ENCODE measurements around the gene AQP3.
A peak's percentile ranks its signal among the peaks of the same experiment; 100 is the strongest.
"Not testable (repeated sequence)": the region's sequence is repeated elsewhere in the genome, so short reads cannot be mapped to it uniquely, and the experiment has no call there.

AQP3 gene

DNA sequence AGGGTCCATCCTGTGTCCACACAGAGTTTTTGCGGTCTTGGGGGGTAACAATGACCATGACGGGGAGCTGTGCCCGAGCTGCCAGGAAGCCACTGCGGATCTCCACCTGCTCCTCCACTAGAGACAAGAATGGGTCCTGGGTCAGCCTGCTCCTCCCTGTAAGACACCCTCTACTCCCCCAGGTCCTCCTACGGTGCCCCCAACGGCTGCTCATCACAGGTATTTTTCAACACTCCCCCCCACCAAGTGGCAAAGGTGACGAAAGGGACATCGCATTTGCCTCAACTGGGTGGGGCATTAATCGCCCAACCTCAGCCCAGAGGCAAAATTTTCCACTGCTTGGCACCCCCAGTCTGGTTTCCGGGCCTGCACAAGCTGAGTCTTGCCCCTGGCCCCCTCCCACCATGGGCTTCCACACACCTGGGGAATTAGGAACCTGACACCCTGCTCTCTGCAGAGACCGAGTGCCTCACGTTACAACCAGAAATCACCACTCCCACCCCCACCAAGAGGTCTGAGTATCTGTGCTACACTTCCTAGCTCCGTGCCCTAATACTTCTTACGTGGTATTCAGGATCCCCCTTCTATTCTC lies 16.7 kb upstream of the AQP3 start:
- no peak for DNase-seq

DNA sequence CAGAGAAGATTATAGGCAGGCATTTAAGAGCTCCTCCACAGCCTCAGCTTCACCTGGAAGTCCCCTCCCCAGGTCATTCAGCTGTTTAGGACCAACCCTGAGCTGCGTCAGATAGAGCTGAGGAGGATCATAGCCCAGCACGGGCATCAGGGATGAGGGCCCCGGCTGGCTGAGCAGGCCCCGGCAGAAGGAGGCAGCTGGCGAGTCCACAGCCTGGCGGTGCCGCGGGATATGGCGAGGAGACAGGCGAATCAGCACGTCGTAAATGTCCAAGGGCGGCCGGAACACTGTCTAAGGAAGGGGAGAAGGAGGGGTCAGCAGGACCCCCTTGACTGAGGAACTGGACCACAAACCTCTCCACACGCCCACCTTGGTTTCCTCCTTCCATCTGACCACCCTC lies 15.8 kb upstream of the AQP3 start:
- no peak for DNase-seq

DNA sequence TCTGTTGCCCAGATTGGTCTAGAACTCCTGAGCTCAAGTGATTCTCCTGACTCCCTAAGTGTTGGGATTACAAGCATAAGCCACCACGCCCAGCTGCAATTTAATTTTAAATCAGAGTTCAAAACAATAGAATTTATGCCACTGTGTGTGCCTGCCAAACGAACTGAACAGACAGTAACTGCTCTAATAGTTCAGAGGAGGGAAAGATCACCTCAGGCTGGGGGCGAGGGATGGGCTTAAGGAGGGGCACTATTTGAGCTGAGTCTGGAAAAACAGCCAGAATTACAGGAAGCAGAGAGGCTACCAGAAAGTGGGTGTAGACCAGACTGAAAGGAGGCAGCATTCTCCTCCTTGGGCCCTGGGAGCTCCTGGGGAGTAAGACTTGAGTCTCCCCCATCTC lies 14.1 kb upstream of the AQP3 start:
- DNase-seq: no peak

DNA sequence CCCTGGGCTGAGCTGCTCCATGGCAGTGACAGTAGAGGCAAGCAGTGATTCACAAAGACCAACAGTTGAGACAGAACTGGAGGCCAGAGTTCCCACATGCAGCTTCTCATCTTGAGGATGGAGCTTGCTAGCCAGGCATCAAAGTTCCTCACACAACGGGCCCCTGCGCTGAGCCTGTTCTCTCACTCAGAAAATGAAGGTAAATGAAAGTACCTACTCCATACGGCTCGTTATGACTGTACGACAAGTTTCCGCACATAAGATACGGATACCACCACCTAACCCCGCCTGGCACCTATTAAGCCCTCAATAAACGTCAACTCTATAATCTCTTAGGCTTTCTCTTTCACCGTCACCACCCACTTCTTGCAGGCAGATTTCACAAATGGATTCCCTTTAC lies 13.5 kb upstream of the AQP3 start:
- DNase-seq: no peak

DNA sequence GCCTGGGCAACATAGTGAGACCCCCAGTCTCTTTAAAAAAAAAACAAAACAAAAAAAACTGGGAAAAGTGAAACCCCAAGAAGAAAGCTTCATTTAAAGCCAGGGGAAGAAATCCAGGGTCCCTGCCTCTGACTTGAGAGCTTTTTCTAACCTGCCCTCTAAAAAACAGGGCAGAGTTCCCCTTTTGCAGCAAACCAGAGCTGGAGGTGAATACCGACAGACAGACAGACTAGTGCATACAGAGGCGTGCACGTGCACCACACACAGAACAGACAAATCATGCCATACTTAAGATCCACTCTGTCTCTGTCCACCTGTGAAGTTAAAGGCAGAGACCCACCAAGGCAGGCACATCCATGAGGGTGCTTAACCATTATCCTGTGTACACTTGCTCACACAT lies 11.7 kb upstream of the AQP3 start:
- no peak for DNase-seq

DNA sequence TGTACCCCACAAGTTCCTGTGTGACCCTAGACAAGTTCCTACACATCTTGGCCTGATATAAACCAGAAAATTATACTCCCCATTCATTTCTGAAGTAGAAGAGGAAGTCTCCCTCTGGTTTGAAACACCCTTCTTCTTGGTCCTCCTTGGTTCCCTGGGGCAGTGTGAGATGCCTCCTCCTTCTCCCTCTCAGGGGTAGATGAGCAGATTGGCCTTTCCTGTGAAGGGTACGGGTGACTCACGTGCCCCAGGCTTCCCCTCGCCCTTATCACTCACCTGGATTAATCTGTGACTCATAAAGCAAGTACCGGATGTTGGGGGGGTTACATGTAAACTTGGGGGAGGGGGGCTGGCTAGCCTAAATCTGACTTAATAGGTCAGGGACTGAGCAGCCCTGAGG lies 11.1 kb upstream of the AQP3 start:
- peak; percentile 7 for DNase-seq

DNA sequence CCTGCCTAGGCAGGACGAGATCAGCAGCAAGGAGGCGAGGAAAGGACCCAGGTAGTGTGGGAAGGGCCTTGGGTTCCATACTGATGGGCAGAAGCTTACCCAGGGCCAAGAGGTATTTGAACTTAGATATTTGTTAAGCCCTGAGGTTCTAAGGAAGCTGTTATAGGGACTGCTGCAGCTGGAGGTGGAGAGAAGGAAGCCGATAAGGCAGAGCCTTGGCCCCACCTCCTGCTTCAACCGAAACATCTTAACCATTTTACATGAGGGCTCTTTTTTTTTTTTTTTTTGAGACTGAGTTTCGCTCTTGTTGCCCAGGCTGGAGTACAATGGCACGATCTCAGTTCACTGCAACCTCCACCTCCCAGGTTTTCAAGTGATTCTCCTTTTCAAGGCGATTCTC lies 8.6 kb upstream of the AQP3 start:
- no peak for DNase-seq

DNA sequence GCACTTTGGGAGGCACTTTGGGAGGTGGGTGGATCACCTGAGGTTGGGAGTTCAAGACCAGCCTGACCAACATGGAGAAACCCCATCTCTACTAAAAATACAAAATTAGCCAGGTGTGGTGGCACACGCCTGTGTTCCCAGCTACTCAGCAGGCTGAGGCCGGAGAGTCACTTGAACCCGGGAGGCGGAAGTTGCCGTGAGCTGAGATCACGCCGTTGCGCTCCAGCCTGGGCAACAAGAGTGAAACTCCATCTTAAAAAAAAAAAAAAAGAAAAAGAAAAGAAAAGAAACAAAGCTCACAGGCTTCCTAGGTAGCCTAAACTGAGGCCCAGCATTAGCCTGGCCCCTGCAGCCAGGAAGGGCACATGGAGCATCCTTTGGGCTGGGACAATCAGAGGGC lies 8.1 kb upstream of the AQP3 start:
- not testable (repeated sequence) for DNase-seq

DNA sequence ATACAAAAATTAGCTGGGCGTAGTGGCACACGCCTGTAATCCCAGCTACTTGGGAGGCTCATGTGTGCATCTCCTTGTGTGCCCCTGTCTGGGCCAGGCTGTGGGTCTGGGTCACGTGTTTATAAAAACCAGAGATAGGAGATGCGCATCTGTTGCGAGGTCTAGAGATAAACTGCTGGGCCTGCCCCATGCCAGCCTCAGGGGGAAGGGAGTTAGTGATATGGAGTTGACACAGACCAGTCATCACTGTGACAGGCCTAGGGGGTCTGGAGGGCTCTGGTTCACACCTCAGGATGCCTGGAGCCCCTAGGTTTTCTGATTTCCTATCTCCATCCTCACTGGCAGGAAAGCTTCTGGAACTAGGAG lies 7.3 kb upstream of the AQP3 start:
- not testable (repeated sequence) for DNase-seq

DNA sequence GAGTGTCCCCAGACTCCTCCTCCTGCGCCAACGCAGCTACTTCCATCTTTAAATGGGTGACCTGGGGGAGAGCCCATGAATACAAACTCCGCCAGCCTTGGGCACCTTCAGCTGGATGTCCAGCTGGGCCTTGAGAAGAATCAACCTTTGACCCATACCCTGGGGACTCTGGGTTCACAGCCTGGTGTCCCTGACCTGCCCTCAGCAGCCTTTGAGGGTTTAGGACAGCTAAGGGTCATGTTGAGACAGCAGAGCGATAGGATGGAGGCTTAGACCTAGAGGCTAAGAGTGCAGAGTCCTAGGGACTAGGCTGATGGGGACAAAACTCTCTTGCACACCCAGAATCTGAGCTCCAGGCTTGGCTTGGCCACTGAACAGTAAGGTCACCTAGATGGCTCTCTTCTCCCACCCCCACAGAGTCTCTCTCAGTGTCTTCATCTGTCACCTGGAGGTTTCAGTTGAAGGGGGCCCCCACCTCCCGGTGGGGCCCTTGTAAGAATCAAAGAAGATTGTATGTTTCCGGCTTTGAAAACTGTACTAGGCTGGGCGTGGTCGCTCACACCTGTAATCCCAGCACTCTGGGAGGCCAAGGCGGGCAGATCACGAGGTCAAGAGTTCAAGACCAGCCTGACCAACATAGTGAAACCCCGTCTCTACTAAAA lies 6.7 kb upstream of the AQP3 start:
- DNase-seq: no peak

DNA sequence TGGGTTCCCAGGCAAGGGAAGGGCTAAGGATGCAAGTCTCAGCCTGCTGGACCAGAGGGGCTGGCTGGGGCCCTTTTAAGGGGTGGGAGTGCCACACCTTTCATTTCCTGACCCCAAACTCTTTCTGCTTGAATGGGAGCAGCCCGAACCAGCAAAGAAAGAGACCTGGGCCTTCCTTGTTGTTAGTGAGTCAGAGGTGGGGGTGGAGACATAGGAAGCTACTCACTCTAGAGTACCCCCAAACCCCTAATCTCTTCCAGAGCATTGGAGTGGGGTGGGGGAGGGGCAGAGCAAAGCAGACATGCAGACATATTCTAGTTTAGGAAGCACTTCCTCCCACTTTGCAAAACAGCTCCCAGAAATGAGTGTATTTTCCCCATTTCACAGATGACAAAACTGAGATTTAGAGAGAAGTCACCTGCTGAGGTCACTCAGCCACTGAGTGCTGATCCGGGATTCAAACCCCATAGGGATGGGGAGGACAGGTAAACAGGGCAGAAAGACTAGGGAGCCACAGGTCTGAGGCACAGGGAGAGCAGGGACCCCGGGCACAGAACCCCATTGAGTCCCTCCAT lies 6.0 kb upstream of the AQP3 start:
- no peak for DNase-seq

DNA sequence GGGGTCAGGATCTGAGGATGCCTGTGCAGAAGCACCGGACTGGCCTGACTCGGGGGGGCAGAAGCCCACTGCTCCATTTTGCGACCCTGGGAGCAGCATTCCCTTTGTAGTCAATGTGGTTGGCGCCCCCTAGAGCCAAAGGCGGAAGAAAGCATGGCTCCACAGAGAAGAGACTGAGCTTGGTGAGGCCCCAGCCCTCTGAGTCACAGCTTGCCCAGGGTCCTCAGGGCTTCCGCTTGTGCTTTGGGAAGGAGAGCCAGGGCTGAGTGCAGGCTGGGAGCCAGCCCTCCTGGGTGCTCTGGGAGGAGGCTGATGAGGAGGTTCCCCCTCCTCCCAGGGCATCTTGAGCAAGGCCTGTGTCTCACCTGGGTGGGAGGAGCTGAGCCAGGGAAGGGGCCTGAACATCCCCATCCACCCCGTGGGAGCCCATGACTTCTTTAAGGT lies 5.5 kb upstream of the AQP3 start:
- DNase-seq: no peak

DNA sequence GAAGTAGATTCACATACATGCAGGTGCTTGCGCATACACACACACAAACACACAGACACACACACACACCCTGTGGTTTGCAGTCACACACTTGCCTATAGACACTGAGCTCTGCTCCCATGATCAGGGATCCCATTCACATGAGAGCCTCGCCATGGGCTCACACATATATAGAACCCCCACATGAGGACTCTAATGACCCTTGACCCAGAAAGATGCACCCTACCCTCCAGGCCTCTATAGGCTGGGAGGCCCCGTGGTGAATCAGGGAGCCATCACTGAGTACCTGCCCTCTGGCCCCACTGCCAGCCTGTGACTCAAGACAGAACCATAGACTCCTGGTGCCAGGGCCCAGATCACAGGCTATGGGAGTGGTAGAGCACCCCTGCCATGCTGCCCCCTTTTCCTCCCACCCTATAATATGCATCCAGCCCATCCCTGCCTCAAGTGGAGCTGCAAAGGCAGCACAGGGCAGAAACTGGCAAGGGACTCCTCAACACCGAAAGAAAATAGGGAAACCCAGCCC lies 3.3 kb upstream of the AQP3 start:
- no peak for DNase-seq

DNA sequence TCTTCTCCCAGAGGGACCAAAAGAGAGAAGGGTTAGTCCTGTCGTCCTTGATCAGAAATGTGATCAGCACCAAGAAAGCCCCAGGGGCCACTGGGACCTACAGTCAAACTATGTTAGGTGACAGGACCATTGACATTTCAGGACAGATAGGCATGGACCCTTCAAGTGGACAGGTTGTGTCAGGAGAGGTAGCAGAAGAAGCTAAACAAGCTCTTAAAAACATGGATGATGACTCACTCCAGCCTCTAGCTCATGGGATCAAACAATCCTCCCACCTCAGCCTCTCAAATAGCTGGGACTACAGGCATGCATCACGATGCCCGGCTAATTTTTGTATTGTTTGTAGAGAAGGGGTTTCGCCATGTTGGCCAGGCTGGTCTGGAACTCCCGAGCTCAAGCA lies 2.3 kb upstream of the AQP3 start:
- no peak for DNase-seq

DNA sequence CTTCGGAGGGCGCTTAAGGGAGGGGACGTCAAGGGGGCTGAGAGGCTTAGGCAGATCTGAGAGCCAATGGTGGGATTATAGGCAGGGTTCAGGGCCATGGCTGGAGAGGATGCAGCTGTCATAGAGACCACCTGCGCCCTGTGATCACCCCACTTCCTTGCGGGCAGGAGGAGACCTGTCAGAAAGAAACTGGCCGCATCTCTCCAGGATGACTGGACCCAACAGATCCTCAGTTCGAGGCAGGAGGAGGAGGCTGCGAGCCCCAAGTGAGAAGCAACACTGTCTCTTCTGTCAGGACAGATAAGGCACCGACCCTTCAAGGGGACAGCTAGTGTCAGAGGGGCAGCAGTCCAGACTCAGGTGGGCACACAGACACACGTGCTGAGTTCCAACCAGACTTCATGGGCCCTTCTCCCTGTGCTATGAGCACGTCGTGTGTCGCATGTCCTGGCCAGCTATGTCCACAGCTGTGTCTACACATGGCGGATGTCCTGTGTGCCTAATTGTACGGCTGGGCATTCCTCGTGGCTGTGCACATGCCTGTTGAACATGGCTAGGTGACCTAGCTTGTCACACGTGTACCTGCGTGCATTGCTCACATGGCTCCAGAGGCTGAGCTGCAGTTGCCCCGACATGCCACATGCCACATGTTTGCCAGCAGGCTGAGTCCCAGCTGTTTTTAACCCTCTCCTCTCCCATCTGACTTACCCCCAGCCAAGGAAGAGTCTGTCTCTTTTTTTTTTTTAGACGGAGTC lies 583 bp upstream of the AQP3 start:
- no peak for DNase-seq

DNA sequence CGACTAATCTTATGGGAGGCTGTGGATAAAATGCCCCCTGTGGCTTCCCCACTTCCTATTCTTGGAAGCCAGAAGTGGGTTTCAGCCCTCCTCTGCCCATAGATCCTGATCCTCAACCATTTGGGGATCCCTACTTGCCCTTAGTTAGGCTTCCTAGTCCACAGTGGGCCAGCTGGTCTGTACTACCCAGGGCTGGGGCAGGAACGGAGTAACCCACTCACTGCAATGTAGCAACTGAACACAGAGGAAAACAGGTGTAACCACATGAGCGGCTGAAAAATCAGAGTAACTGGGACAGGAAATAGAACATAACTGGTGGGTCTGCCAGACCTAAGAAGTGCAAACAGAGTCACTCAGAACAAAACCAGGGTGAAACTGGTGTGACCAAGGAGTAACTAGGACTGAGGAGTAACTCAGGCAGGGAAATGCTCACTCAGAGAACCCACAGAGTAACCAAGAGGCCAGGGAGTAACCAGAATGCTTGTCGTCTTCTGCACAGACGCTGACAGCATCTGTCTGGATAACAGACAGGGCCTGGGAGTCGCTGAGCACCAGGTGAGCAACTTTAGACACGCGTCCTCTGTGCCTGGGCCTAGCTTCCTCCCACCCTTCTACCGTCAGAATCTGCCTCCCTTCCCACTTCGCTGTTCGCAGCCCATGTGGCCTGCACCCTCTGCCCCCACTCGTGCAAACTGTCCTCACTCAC lies 1.0 kb downstream of the AQP3 start:
- no peak for DNase-seq

DNA sequence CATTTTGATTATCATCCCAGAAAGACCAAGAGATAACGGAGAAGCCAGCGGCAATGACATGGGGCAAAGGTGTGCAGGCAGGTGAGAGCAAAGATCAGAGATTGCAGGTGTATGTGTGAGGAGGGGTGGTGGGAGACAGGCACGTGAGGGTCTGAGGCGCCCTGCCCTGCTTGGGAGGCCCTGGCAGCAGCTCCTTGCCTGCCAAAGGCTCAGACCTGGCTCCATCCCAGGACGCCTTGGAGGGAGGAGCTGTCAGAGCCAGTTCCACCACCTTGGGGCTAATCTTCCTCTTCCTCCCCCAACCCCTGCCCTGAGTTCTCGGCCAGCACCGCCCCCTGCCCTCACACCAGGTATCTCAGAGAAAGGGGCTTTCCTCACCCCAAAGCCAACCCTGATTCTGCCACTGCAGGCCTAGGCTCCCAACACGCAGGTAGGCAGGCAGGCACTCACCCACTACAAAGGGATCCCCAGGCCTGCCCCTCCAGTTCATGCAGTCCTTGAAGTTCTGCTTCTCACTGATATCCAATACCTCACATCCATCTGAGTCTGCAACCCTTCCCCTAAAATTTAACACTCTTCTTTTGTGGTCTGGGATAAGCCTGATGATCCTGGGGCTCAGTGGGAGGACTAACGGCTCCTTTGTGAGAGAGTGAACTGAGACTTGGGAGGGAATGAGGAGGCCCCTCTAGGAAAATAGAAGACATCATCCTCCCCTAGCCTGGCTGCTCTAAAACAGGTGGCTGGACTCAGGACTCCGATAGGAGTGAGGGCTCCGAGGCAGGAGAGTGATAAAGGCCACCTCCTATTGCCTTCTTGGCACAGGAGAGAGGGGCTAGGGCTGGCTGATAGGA lies 1.8 kb downstream of the AQP3 start:
- no peak for DNase-seq

DNA sequence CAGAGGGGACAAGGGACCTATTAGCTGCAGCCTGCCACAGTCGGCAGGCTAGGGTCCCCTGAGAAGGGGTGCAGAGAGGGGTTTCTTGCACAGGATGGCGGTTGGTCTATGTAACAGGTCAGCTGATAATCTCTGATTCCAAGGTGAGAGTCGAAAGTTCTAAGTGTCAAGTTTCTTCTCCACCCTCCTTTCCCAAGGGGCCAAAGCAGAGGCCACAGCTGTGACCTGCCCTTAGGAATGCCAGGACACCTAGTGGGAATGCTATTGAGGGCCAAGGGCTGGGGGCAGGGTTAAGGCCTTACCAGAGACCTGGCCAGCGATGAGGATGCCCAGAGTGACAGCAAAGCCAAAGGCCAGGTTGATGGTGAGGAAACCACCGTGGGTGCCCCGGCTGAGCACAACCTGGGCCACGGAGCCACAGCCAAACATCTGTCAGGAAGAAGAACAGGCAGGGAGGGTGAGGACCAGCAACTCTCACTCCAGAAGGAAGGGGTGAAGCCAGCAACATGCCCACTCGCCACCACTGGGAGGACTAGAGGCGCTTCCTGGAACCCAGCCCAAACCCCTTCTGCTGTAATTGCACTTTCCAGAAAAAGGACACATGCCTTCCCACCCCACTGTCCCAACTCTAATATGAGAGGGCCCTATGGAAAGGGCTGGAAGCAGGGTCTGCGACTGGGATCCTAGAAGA lies 3.8 kb downstream of the AQP3 start:
- DNase-seq: no peak

DNA sequence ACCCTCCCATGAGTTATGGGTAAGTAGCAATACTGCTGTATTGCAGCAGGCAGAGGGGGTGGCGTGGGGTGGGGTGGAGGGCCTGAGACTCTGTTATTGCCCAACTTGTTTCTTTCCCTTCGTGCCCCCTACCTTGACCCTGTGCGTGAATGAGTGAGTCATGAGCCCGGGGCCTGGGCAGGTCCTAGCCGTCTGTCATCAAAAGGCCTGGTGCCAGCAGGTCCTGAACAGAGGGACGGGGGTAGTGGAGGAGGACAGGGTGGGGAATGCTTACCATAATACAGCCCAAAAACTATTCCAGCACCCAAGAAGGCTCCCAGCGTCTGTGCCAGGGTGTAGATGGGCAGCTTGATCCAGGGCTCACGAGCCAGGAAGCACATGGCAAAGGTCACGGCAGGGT lies 4.3 kb downstream of the AQP3 start:
- DNase-seq: no peak

DNA sequence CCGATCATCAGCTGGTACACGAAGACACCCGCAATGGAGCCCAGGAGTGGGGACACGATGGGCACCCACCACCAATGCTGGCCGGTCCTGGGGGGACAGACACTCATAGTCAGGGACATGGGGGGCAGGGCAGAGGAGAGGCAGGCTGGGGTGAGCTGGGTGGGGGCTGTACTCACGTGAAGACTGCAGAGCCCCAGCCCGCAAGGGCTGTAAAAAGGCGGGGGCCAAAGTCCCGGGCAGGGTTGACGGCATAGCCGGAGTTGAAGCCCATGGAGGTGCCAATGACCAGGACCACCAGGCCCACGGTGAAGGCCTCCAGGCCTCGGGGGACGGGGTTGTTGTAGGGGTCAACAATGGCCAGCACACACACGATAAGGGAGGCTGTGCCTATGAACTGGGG lies 5.3 kb downstream of the AQP3 start:
- DNase-seq: no peak

DNA sequence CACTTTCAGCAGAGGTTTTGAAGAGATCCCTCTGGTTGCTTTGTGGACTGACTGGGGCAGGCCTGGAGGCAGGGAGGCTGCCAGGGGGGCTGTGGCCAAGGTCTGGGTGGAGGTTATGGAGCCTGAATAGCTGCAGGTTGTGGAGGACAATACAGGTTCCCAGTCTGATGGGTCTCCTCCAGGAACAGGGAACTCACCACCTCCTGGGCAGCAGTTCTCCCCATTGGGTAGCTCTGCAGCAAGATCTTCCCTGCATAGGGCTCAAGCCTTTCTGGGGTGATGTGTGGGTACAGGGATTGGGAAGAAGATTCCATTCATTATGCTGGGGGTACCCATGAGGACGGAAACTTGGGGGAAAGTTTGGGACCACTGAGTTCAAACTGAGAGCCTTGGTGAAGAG lies 6.8 kb downstream of the AQP3 start:
- no peak for DNase-seq

DNA sequence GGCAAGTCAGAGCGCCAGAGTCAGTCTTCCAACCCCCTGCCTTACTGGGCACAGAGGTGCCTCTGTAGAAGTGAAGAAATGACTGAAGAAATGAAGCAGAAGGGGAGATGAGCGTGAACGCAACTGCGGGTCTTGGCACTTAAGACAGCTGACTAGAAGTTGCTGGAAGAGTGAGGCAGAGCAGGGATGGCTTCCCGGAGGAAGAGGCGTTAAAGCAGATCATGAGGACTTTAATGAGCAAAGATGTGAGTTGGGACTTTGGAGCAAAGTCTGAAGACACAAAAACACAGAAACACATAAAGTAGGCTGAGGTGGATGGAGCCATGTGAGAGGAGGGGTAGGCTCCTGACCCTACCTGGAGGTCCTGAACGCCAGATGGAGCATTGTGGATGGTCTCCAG lies 7.2 kb downstream of the AQP3 start:
- no peak for DNase-seq
